Measurements from ENCODE around the gene HEYL. TPM values are rescaled to one million over a fixed set of nuclear protein-coding genes. Genes with fewer than 3 reads are reported as not detected.

HEYL gene
- polyA plus RNA-seq, 2 donors = 0.37 to 0.45 TPM

DNA sequence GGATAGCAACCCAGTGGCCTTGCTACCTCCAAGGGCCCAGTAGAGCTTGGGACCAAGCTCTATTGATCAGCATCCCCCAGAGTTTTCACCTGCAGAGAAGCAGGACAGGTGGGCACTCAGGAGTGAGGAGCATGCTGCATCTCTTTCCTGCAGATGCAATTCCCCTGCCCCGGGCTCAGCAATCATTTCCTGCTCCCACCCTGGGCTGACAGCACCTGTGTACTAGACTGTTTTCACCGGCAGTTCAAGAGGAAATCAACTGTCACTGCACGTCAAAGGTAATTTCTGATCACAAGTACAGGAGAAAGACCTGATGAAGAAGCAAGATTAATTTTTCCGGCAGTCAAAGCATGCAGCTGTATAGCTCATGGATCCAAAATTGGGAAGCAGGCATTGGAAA lies 41.3 kb upstream of the HEYL start:
- Histone ChIP-seq H3K27ac (ENCODE audit: low read depth in 2 of 2, low read length in 1 of 2) (no peak overlapping the region), H3K27me3 (ENCODE audit: control insufficient read depth in 1 of 2, insufficient read depth in 2 of 2, low read length in 2 of 2) (peaks cover 0 to 4% of the 10 kb centered on the region in 2 donors)
- WGBS, 2 donors = 74 to 75% methylated on average over 4 of the region's 4 CpGs

GRCh38 chr1:39679821-39680220 lies 40.4 kb upstream of the HEYL start:
- H3K27me3 ChIP-seq (ENCODE audit: control insufficient read depth in 1 of 2, insufficient read depth in 2 of 2, low read length in 2 of 2) = peaks cover 0 to 2% of the 10 kb centered on the region in 2 donors
- peaks cover 0 to 2% of the 10 kb centered on the region in 2 donors for H3K4me1 ChIP-seq (ENCODE audit: control insufficient read depth in 2 of 2, insufficient read depth in 2 of 2, low read length in 1 of 2)
- no peak overlapping the region for H3K4me3 ChIP-seq (ENCODE audit: low read depth in 1 of 2, low read length in 2 of 2)
- no peak overlapping the region for H3K27ac ChIP-seq (ENCODE audit: low read depth in 2 of 2, low read length in 1 of 2)
- 65 to 74% methylated on average over 2 of the region's 2 CpGs for WGBS, 2 donors
- no peaks in the 10 kb centered on the region for H3K36me3 ChIP-seq (ENCODE audit: control insufficient read depth in 2 of 2, insufficient read depth in 2 of 2, low read length in 1 of 2)
- H3K9me3 ChIP-seq (ENCODE audit: control insufficient read depth in 2 of 2, insufficient read depth in 1 of 2, low read depth in 1 of 2, low read length in 1 of 2) = peaks cover 0 to 2% of the 10 kb centered on the region in 2 donors

More for the DNA sequence above, 41.3 kb upstream of the HEYL start:
- Histone ChIP-seq H3K4me1 (ENCODE audit: control insufficient read depth in 2 of 2, insufficient read depth in 2 of 2, low read length in 1 of 2) (peaks cover 0 to 2% of the 10 kb centered on the region in 2 donors), H3K36me3 (ENCODE audit: control insufficient read depth in 2 of 2, insufficient read depth in 2 of 2, low read length in 1 of 2) (no peaks in the 10 kb centered on the region), H3K4me3 (ENCODE audit: low read depth in 1 of 2, low read length in 2 of 2) (no peak overlapping the region), H3K9me3 (ENCODE audit: control insufficient read depth in 2 of 2, insufficient read depth in 1 of 2, low read depth in 1 of 2, low read length in 1 of 2) (peaks cover 0 to 2% of the 10 kb centered on the region in 2 donors)

DNA sequence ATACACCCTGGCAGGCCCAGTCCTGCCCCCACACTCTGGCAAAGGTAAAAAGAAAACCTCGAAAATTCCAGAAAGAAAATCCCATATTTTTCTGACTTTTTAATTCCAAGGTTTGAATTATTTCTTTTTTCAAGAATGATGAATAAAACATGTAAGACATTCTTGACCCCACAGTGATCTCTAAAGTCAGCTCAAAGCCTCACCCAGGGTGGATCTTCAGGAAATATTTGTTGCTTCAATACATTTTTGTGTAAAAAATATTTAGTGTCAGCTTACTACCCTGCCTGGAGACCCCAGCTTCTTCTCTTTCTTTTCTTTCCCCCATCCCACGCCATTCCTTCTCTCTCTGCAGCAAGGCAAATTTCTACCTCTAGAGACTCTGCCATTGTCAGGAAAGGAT lies 39.4 kb upstream of the HEYL start:
- peaks cover 0 to 2% of the 10 kb centered on the region in 2 donors for H3K4me1 ChIP-seq (ENCODE audit: control insufficient read depth in 2 of 2, insufficient read depth in 2 of 2, low read length in 1 of 2)
- peaks cover 0 to 2% of the 10 kb centered on the region in 2 donors for H3K9me3 ChIP-seq (ENCODE audit: control insufficient read depth in 2 of 2, insufficient read depth in 1 of 2, low read depth in 1 of 2, low read length in 1 of 2)
- H3K27ac ChIP-seq (ENCODE audit: low read depth in 2 of 2, low read length in 1 of 2) = no peak overlapping the region
- no peaks in the 10 kb centered on the region for H3K27me3 ChIP-seq (ENCODE audit: control insufficient read depth in 1 of 2, insufficient read depth in 2 of 2, low read length in 2 of 2)
- 65 to 69% methylated on average over 2 of the region's 2 CpGs for WGBS, 2 donors
- no peak overlapping the region for H3K4me3 ChIP-seq (ENCODE audit: low read depth in 1 of 2, low read length in 2 of 2)
- H3K36me3 ChIP-seq (ENCODE audit: control insufficient read depth in 2 of 2, insufficient read depth in 2 of 2, low read length in 1 of 2) = no peaks in the 10 kb centered on the region

DNA sequence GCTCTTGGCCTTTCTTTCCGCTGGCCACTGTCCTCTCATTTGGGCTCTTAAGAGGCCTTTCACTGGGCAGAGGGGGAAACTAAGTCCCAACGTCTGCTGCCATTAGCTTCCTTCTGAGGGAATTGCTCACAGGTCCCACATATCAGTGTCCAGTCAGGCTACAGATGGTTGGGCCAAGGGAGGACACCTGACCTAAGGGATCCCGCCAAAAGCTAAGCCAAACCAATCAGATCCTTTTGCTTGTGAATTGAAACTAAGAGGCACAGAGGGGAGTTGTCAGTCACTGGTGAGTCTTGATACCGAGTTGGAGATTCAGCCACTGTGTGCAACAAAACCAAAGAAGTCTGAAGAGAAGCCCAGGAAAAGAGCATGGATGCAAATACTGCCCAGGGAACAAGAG lies 38.2 kb upstream of the HEYL start:
- 83 to 85% methylated on average over 4 of the region's 4 CpGs for WGBS, 2 donors
- no peak overlapping the region for H3K27ac ChIP-seq (ENCODE audit: low read depth in 2 of 2, low read length in 1 of 2)

GRCh38 chr1:39676948-39677548 lies 37.6 kb upstream of the HEYL start:
- no peaks in the 10 kb centered on the region for H3K36me3 ChIP-seq (ENCODE audit: control insufficient read depth in 2 of 2, insufficient read depth in 2 of 2, low read length in 1 of 2)
- 80 to 86% methylated on average over 6 of the region's 6 CpGs for whole genome bisulfite sequencing, 2 donors
- no peak overlapping the region for H3K27ac ChIP-seq (ENCODE audit: low read depth in 2 of 2, low read length in 1 of 2)
- H3K27me3 ChIP-seq (ENCODE audit: control insufficient read depth in 1 of 2, insufficient read depth in 2 of 2, low read length in 2 of 2) = no peaks in the 10 kb centered on the region
- H3K9me3 ChIP-seq (ENCODE audit: control insufficient read depth in 2 of 2, insufficient read depth in 1 of 2, low read depth in 1 of 2, low read length in 1 of 2) = peaks cover 0 to 2% of the 10 kb centered on the region in 2 donors
- no peak overlapping the region for H3K4me3 ChIP-seq (ENCODE audit: low read depth in 1 of 2, low read length in 2 of 2)
- H3K4me1 ChIP-seq (ENCODE audit: control insufficient read depth in 2 of 2, insufficient read depth in 2 of 2, low read length in 1 of 2) = no peaks in the 10 kb centered on the region

More for the DNA sequence above, 38.2 kb upstream of the HEYL start:
- Histone ChIP-seq H3K4me1 (ENCODE audit: control insufficient read depth in 2 of 2, insufficient read depth in 2 of 2, low read length in 1 of 2) (no peaks in the 10 kb centered on the region), H3K36me3 (ENCODE audit: control insufficient read depth in 2 of 2, insufficient read depth in 2 of 2, low read length in 1 of 2) (no peaks in the 10 kb centered on the region), H3K9me3 (ENCODE audit: control insufficient read depth in 2 of 2, insufficient read depth in 1 of 2, low read depth in 1 of 2, low read length in 1 of 2) (peaks cover 0 to 2% of the 10 kb centered on the region in 2 donors), H3K27me3 (ENCODE audit: control insufficient read depth in 1 of 2, insufficient read depth in 2 of 2, low read length in 2 of 2) (no peaks in the 10 kb centered on the region), H3K4me3 (ENCODE audit: low read depth in 1 of 2, low read length in 2 of 2) (no peak overlapping the region)

GRCh38 chr1:39675220-39675619 lies 35.8 kb upstream of the HEYL start:
- 35 to 79% methylated on average over 1 of the region's 1 CpG for WGBS, 2 donors
- H3K27ac ChIP-seq (ENCODE audit: low read depth in 2 of 2, low read length in 1 of 2) = no peak overlapping the region
- H3K4me3 ChIP-seq (ENCODE audit: low read depth in 1 of 2, low read length in 2 of 2) = no peak overlapping the region
- H3K36me3 ChIP-seq (ENCODE audit: control insufficient read depth in 2 of 2, insufficient read depth in 2 of 2, low read length in 1 of 2) = no peaks in the 10 kb centered on the region
- no peaks in the 10 kb centered on the region for H3K27me3 ChIP-seq (ENCODE audit: control insufficient read depth in 1 of 2, insufficient read depth in 2 of 2, low read length in 2 of 2)
- peaks cover 2 to 3% of the 10 kb centered on the region in 2 donors for H3K9me3 ChIP-seq (ENCODE audit: control insufficient read depth in 2 of 2, insufficient read depth in 1 of 2, low read depth in 1 of 2, low read length in 1 of 2)
- peaks cover 3 to 5% of the 10 kb centered on the region in 2 donors for H3K4me1 ChIP-seq (ENCODE audit: control insufficient read depth in 2 of 2, insufficient read depth in 2 of 2, low read length in 1 of 2)

- peaks cover 0 to under 1% of the 10 kb centered on the region in 2 donors for H3K27me3 ChIP-seq (ENCODE audit: control insufficient read depth in 1 of 2, insufficient read depth in 2 of 2, low read length in 2 of 2)
- no peak overlapping the region for H3K27ac ChIP-seq (ENCODE audit: low read depth in 2 of 2, low read length in 1 of 2)
- H3K4me3 ChIP-seq (ENCODE audit: low read depth in 1 of 2, low read length in 2 of 2) = no peak overlapping the region
- WGBS, 2 donors = 86 to 94% methylated on average over 3 of the region's 3 CpGs
- H3K9me3 ChIP-seq (ENCODE audit: control insufficient read depth in 2 of 2, insufficient read depth in 1 of 2, low read depth in 1 of 2, low read length in 1 of 2) = peaks cover 0 to 3% of the 10 kb centered on the region in 2 donors
- H3K4me1 ChIP-seq (ENCODE audit: control insufficient read depth in 2 of 2, insufficient read depth in 2 of 2, low read length in 1 of 2) = peaks cover 3 to 5% of the 10 kb centered on the region in 2 donors
- no peaks in the 10 kb centered on the region for H3K36me3 ChIP-seq (ENCODE audit: control insufficient read depth in 2 of 2, insufficient read depth in 2 of 2, low read length in 1 of 2)
Observed at GRCh38 chr1:39673215-39673614, 33.8 kb upstream of the HEYL start.

- Histone ChIP-seq H3K4me1 (ENCODE audit: control insufficient read depth in 2 of 2, insufficient read depth in 2 of 2, low read length in 1 of 2) (peaks cover 3 to 5% of the 10 kb centered on the region in 2 donors), H3K36me3 (ENCODE audit: control insufficient read depth in 2 of 2, insufficient read depth in 2 of 2, low read length in 1 of 2) (no peaks in the 10 kb centered on the region), H3K27me3 (ENCODE audit: control insufficient read depth in 1 of 2, insufficient read depth in 2 of 2, low read length in 2 of 2) (peaks cover 0 to 4% of the 10 kb centered on the region in 2 donors), H3K9me3 (ENCODE audit: control insufficient read depth in 2 of 2, insufficient read depth in 1 of 2, low read depth in 1 of 2, low read length in 1 of 2) (peaks cover 0 to 3% of the 10 kb centered on the region in 2 donors), H3K4me3 (ENCODE audit: low read depth in 1 of 2, low read length in 2 of 2) (no peak overlapping the region), H3K27ac (ENCODE audit: low read depth in 2 of 2, low read length in 1 of 2) (no peak overlapping the region)
- WGBS, 2 donors = 39 to 40% methylated on average over 12 of the region's 12 CpGs
Observed at GRCh38 chr1:39672551-39672947, 33.1 kb upstream of the HEYL start.

DNA sequence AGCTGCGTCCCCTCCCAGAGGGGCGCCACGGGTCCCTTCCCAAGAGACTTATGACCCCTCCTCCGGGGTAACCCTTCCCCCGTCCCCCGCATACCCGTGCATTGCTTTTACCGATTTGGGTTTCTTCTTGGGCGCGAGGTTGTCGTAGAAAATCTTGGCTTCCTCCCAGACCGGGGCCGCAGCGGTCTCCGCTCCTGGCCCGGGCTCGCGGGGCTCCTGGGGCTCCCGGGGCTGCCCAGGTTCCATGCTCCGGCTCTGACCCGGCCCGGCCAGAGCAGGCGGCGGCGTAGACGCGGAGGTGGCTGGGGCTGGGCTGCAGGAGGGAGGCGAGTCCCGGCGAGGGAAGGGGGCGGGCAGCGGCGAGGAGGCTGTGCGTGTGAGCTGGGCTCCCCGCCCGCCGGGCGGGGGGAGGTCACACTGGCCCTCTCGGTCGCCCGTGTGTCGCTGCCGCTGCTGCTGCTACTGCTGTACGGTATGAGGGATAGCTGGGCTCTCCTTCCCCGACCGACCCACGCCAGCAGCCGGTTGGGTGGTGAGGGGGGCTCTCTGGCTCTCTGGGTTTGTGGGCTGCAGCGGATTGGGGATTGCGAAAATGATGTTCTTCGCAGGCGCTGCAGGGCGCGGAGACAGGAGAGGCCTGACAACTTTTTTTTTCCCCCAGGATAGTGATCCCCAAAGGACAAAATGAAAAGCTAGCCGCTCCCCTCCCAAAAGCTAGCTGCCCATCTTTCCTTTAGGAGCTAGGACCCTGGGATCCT lies 32.5 kb upstream of the HEYL start, which contains the start of gene NT5C1A:
Gene NT5C1A, minus strand, starts transcription at position 315 of the 758 bp plus-strand sequence. Its CDS starts 69 bp downstream, at position 246.
- H3K27ac ChIP-seq (ENCODE audit: low read depth in 2 of 2, low read length in 1 of 2) = no peak within 1 kb of the TSS
- H3K9me3 ChIP-seq (ENCODE audit: control insufficient read depth in 2 of 2, insufficient read depth in 1 of 2, low read depth in 1 of 2, low read length in 1 of 2) = peaks cover 0 to 3% of the 10 kb centered on the region in 2 donors
- WGBS, 2 donors = 3 to 4% methylated on average over 54 to 55 of the region's 55 CpGs
- H3K4me3 ChIP-seq (ENCODE audit: low read depth in 1 of 2, low read length in 2 of 2) = peak within 1 kb of the TSS; percentile 10 to 42
- peaks cover 3 to 5% of the 10 kb centered on the region in 2 donors for H3K4me1 ChIP-seq (ENCODE audit: control insufficient read depth in 2 of 2, insufficient read depth in 2 of 2, low read length in 1 of 2)
- no peaks in the 10 kb centered on the region for H3K36me3 ChIP-seq (ENCODE audit: control insufficient read depth in 2 of 2, insufficient read depth in 2 of 2, low read length in 1 of 2)
- peaks cover 0 to 4% of the 10 kb centered on the region in 2 donors for H3K27me3 ChIP-seq (ENCODE audit: control insufficient read depth in 1 of 2, insufficient read depth in 2 of 2, low read length in 2 of 2)

Data from esophagus (tissue), 2 donors.